IPS DF 6.9 (cell line): Measurements from ENCODE around the gene ATXN2.
"Not testable (repeated sequence)": the region's sequence is repeated elsewhere in the genome, so short reads cannot be mapped to it uniquely, and the experiment has no call there.

Experiments used
- DNase-seq: peaks from one replicate; pipeline ENCODE4 v3.0.0-alpha.2; 2013; ENCODE audit warnings: low read depth, low spot score
- H3K27ac ChIP-seq: one replicate; pipeline ENCODE4 v1.5.1; 2013; ENCODE audit warnings: low read length, control low read depth
- H3K27me3 ChIP-seq: 2 replicates; pipeline ENCODE4 v1.6.1; 2013; ENCODE audit warnings: mild to moderate bottlenecking, low read length; ENCODE audit not compliant: control insufficient read depth, insufficient read depth
- H3K36me3 ChIP-seq: 2 replicates; pipeline ENCODE4 v1.6.1; 2013; ENCODE audit warnings: low read length; ENCODE audit not compliant: control insufficient read depth, insufficient read depth
- H3K4me1 ChIP-seq: 2 replicates; pipeline ENCODE4 v1.6.1; 2013; ENCODE audit warnings: low read length; ENCODE audit not compliant: control insufficient read depth, insufficient read depth
- H3K4me3 ChIP-seq: 2 replicates; pipeline ENCODE4 v1.5.1; 2013; ENCODE audit warnings: mild to moderate bottlenecking, low read length
- H3K9me3 ChIP-seq: 2 replicates; pipeline ENCODE4 v1.6.1; 2013; ENCODE audit warnings: low read length, inconsistent platforms; ENCODE audit not compliant: control insufficient read depth, insufficient read depth
- WGBS: extraction: QIAGEN DNeasy Blood & Tissue Kit; methylation state at CpG from one replicate; pipeline ENCODE4 v1.1.7; 2013; ENCODE audit warnings: mixed read lengths, missing lambda C conversion rate; ENCODE audit not compliant: insufficient read length, insufficient coverage; 5-methylcytosine and 5-hydroxymethylcytosine counted together

ATXN2 gene

DNA sequence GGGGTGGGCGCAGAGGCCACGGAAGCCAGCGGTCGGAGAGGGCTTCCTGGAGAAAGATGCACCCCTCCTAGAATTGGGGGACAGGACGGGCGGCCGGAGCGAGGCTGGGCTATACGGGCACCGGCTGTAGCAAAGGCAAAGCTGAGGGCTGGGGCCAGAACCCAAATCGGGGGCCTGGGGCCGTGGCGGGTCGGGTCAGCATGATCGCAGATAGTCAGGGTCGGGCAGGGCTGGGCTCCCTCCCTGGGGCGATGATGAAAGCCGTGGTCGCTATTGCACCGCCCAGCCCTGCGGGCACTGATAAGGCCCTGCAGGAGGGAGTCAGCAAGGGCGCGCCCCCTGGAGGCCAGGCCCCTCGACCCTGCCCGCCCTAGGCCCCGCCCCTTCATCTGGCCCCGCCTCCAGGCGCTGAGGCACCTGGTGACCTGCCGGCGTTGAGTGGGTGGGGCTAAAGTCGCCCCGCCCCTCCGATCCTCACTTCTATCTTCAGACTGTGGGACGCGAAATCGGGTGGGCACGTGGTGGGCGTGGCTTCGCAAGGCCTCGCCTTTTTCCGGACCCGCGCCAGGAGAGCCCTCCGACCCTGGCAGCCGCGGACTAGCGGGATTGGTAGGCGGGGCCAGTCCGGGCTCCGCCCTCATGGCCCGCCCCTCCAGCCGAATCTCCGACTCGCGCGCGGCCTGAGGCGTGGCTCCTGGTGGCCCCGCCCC lies 193.8 kb downstream of the ATXN2 start:
- H3K4me3 ChIP-seq: peak overlapping the region; percentile 58; the same call in 1 of the 2 replicates
- no peaks in the 10 kb centered on the region for H3K36me3 ChIP-seq
- DNase-seq: peak; percentile 98
- WGBS: no CpG with 5 or more reads among the region's 59 CpGs
- no peaks in the 10 kb centered on the region for H3K27me3 ChIP-seq
- H3K27ac ChIP-seq: no peak overlapping the region
- peaks cover 13% of the 10 kb centered on the region for H3K4me1 ChIP-seq
- H3K9me3 ChIP-seq: no peaks in the 10 kb centered on the region

DNA sequence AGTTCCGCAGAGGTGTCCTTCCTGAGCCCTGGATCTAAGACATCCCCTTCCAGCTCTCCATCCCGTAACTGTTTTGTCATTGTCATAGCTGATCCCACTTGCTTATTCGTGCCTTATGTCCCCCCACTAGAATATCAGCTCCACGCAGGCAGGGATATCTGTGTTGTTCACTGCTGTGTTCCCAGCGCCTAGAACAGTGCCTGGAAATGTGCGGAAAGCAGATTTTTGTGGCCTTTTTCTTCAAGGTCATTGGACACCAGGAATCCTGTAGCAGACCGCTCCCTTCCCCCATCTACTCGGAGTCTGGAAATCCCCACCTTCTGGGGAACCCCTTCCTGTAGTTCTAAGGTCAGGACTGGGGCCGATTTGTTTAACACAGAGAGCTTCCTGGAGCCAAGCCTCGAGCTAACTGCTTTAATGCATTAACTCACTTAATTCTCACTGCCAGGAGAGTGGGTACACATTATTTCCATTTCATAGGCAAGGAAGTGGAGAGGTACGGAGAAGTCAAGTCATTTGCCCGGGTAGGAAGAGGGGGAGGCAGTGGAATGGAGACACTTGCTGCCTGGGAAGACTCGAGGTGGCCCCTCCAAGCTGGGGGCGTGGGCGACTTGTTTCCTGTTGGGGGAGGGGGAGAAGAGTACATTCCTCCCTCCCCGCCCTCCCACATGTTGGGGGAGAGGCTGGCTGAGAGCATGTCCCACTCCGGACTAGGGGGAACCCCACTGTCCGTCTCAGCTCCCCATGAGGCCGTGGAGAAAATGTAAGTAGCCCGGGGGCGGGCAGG lies 194.6 kb downstream of the ATXN2 start:
- no peak for DNase-seq
- Histone ChIP-seq H3K4me1 (peaks cover 9% of the 10 kb centered on the region), H3K4me3 (peak overlapping the region; percentile 56; the same call in 1 of the 2 replicates), H3K36me3 (no peaks in the 10 kb centered on the region), H3K27me3 (no peaks in the 10 kb centered on the region), H3K9me3 (no peaks in the 10 kb centered on the region), H3K27ac (no peak overlapping the region)
- no CpG with 5 or more reads among the region's 21 CpGs for WGBS

DNA sequence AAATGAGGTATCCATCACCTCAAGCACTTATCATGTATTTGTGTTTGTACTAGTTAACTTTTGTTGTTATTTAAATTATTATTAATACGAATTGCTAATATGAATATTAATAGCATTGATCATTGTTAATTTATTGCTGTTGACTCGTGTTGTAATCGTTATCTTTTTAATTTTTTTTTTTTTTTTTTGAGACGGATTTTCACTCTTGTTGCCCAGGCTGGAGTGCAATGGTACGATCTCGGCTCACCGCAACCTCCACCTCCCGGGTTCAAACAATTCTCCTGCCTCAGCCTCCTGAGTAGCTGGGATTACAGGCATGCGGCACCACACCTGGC lies 196.7 kb downstream of the ATXN2 start:
- DNase-seq, H3K4me1 ChIP-seq, H3K9me3 ChIP-seq, H3K36me3 ChIP-seq, H3K4me3 ChIP-seq, H3K27ac ChIP-seq, H3K27me3 ChIP-seq: not testable (repeated sequence)
- 100% methylated on average over 1 of the region's 9 CpGs for WGBS
